ENCODE results near the gene SMPDL3B. TPM values are rescaled to one million over a fixed set of nuclear protein-coding genes. Genes with fewer than 3 reads are reported as not detected.

Gene SMPDL3B
- polyA plus RNA-seq, 3 donors = 0.13 to 0.21 TPM; not detected in 1

- H3K36me3 Mint-ChIP-seq = peaks cover 76 to 97% of the 10 kb centered on the region in 2 donors
- peak overlapping the region; percentile 99 to 100 (median 99) for H3K27ac Mint-ChIP-seq
- Histone ChIP-seq H3K27me3 (ENCODE audit: control insufficient read depth in 2 of 2, insufficient read depth in 2 of 2, low read length in 2 of 2) (no peaks in the 10 kb centered on the region), H3K27ac (ENCODE audit: low read depth in 1 of 2, low read length in 2 of 2) (peak overlapping the region; percentile 99 to 100), H3K4me1 (ENCODE audit: control insufficient read depth in 1 of 2, insufficient read depth in 2 of 2, low read length in 2 of 2) (peaks cover 98 to 99% of the 10 kb centered on the region in 2 donors), H3K9ac (ENCODE audit: insufficient read depth, low read length, poor library complexity, severe bottlenecking) (peak overlapping the region; percentile 84), H4K20me1 (ENCODE audit: insufficient read depth, low read length) (peaks cover 33% of the 10 kb centered on the region), H3K4me2 (replicated peaks; ENCODE audit: extremely low read depth, low read length, poor library complexity, severe bottlenecking) (peak overlapping the region; percentile 67), H3K9me3 (replicated peaks in 1 of 2; ENCODE audit: control insufficient read depth in 1 of 2, insufficient read depth in 1 of 2, low read length in 2 of 2) (no peaks in the 10 kb centered on the region), H3K79me2 (ENCODE audit: insufficient read depth, low read length) (peaks cover 80% of the 10 kb centered on the region), H2AFZ (ENCODE audit: insufficient read depth, low read depth, low read length, poor library complexity, severe bottlenecking) (no peak overlapping the region), H3K36me3 (replicated peaks in 1 of 2; ENCODE audit: control insufficient read depth in 1 of 2, insufficient read depth in 2 of 2, low read length in 2 of 2) (peaks cover 69 to 78% of the 10 kb centered on the region in 2 donors), H3K4me3 (replicated peaks in 1 of 3; ENCODE audit: low read depth in 2 of 3, low read length in 3 of 3) (peak overlapping the region; percentile 7 to 63 (median 24))
- peak; percentile 92 to 98 (median 97) for DNase-seq
- peak overlapping the region; percentile 78 to 80 for H3K4me3 Mint-ChIP-seq
- peaks cover 0 to 1% (median 0%) of the 10 kb centered on the region in 7 donors for H3K9me3 Mint-ChIP-seq
- 12% methylated on average over 10 of the region's 15 CpGs for WGBS (ENCODE audit: insufficient coverage)
- no peak for TF ChIP-seq CTCF (IDR thresholded peaks at IDR 0.05)
- H3K27me3 Mint-ChIP-seq (ENCODE audit: low read depth in 3 of 3) = peaks cover 0 to 2% (median 0%) of the 10 kb centered on the region in 3 donors
- intact Hi-C loops (cut with micrococcal nuclease) = loop anchor here in 1 of 2 donors (1.0 kb wide), 1 partner anchor 10 kb away; no protein-coding TSS in a partner anchor
- H3K4me1 Mint-ChIP-seq = peaks cover 89% of the 10 kb centered on the region
These were observed 49.0 kb upstream of the SMPDL3B start for GRCh38 chr1:27885621-27886352.

GRCh38 chr1:27886353-27886679, 48.5 kb upstream of the SMPDL3B start:
- peak overlapping the region; percentile 76 to 80 for H3K4me3 Mint-ChIP-seq
- no CpG with 5 or more reads among the region's 2 CpGs for WGBS (ENCODE audit: insufficient coverage)
- no peak for TF ChIP-seq CTCF (IDR thresholded peaks at IDR 0.05)
- peak overlapping the region in 2 of 3 experiments; percentile 17 to 63 for H3K4me3 ChIP-seq (replicated peaks in 1 of 3; ENCODE audit: low read depth in 2 of 3, low read length in 3 of 3)
- H3K36me3 Mint-ChIP-seq = peaks cover 79 to 99% of the 10 kb centered on the region in 2 donors
- H3K9me3 ChIP-seq (replicated peaks in 1 of 2; ENCODE audit: control insufficient read depth in 1 of 2, insufficient read depth in 1 of 2, low read length in 2 of 2) = no peaks in the 10 kb centered on the region
- peak overlapping the region; percentile 99 to 100 (median 99) for H3K27ac Mint-ChIP-seq
- H3K36me3 ChIP-seq (replicated peaks in 1 of 2; ENCODE audit: control insufficient read depth in 1 of 2, insufficient read depth in 2 of 2, low read length in 2 of 2) = peaks cover 65 to 74% of the 10 kb centered on the region in 2 donors
- peaks cover 0 to 1% (median 0%) of the 10 kb centered on the region in 7 donors for H3K9me3 Mint-ChIP-seq
- DNase-seq = no peak
- H3K4me1 ChIP-seq (ENCODE audit: control insufficient read depth in 1 of 2, insufficient read depth in 2 of 2, low read length in 2 of 2) = peaks cover 100% of the 10 kb centered on the region in 2 donors
- H3K27ac ChIP-seq (ENCODE audit: low read depth in 1 of 2, low read length in 2 of 2) = peak overlapping the region; percentile 99 to 100
- intact Hi-C loops (cut with micrococcal nuclease) = no loop called here
- no peak overlapping the region for H2AFZ ChIP-seq (ENCODE audit: insufficient read depth, low read depth, low read length, poor library complexity, severe bottlenecking)
- H3K4me2 ChIP-seq (replicated peaks; ENCODE audit: extremely low read depth, low read length, poor library complexity, severe bottlenecking) = peak overlapping the region; percentile 67
- peaks cover 93% of the 10 kb centered on the region for H3K4me1 Mint-ChIP-seq
- no peaks in the 10 kb centered on the region for H3K27me3 ChIP-seq (ENCODE audit: control insufficient read depth in 2 of 2, insufficient read depth in 2 of 2, low read length in 2 of 2)
- peaks cover 0 to 2% (median 0%) of the 10 kb centered on the region in 3 donors for H3K27me3 Mint-ChIP-seq (ENCODE audit: low read depth in 3 of 3)
- peak overlapping the region; percentile 56 for H3K9ac ChIP-seq (ENCODE audit: insufficient read depth, low read length, poor library complexity, severe bottlenecking)
- H3K79me2 ChIP-seq (ENCODE audit: insufficient read depth, low read length) = peaks cover 75% of the 10 kb centered on the region
- peaks cover 28% of the 10 kb centered on the region for H4K20me1 ChIP-seq (ENCODE audit: insufficient read depth, low read length)
